ENCODE measurements around the gene ADCY2.

The ADCY2 gene

GRCh38 chr5:7634837-7635236, 238.9 kb downstream of the ADCY2 start:
- TF ChIP-seq CTCF (IDR thresholded peaks at IDR 0.05; ENCODE audit: borderline replicate concordance, insufficient read depth, low read depth, low read length), result no peak

GRCh38 chr5:7638456-7638855, 242.5 kb downstream of the ADCY2 start:
- TF ChIP-seq CTCF (IDR thresholded peaks at IDR 0.05; ENCODE audit: borderline replicate concordance, insufficient read depth, low read depth, low read length), result no peak
- H3K4me3 ChIP-seq (ENCODE audit: low read depth, low read length), result no peak overlapping the region

More at GRCh38 chr5:7634837-7635236, 238.9 kb downstream of the ADCY2 start:
- no peak overlapping the region for H3K4me3 ChIP-seq (ENCODE audit: low read depth, low read length)

GRCh38 chr5:7642029-7642428, 246.1 kb downstream of the ADCY2 start:
- no peak overlapping the region for H3K4me3 ChIP-seq (ENCODE audit: low read depth, low read length)
- TF ChIP-seq CTCF (IDR thresholded peaks at IDR 0.05; ENCODE audit: borderline replicate concordance, insufficient read depth, low read depth, low read length), result no peak

- no peak overlapping the region for H3K4me3 ChIP-seq (ENCODE audit: low read depth, low read length)
Observed at GRCh38 chr5:7644723-7645122, 248.8 kb downstream of the ADCY2 start.

GRCh38 chr5:7650755-7651154, 254.8 kb downstream of the ADCY2 start:
- TF ChIP-seq CTCF (IDR thresholded peaks at IDR 0.05; ENCODE audit: borderline replicate concordance, insufficient read depth, low read depth, low read length), result no peak

More at GRCh38 chr5:7644723-7645122, 248.8 kb downstream of the ADCY2 start:
- no peak for TF ChIP-seq CTCF (IDR thresholded peaks at IDR 0.05; ENCODE audit: borderline replicate concordance, insufficient read depth, low read depth, low read length)

GRCh38 chr5:7653046-7653445, 257.1 kb downstream of the ADCY2 start:
- no peak for TF ChIP-seq CTCF (IDR thresholded peaks at IDR 0.05; ENCODE audit: borderline replicate concordance, insufficient read depth, low read depth, low read length)
- H3K4me3 ChIP-seq (ENCODE audit: low read depth, low read length), result no peak overlapping the region

More at GRCh38 chr5:7650755-7651154, 254.8 kb downstream of the ADCY2 start:
- no peak overlapping the region for H3K4me3 ChIP-seq (ENCODE audit: low read depth, low read length)

GRCh38 chr5:7657153-7657552, 261.2 kb downstream of the ADCY2 start:
- no peak for TF ChIP-seq CTCF (IDR thresholded peaks at IDR 0.05; ENCODE audit: borderline replicate concordance, insufficient read depth, low read depth, low read length)

More at GRCh38 chr5:7657153-7657552, 261.2 kb downstream of the ADCY2 start:
- no peak overlapping the region for H3K4me3 ChIP-seq (ENCODE audit: low read depth, low read length)
